ENCODE measurements around the gene CDK5RAP1.

GRCh38 chr20:33391722-33392415 lies 9.4 kb downstream of the CDK5RAP1 start:
- TF ChIP-seq CTCF (IDR thresholded peaks at IDR 0.05) (no peak), POLR2A (IDR thresholded peaks at IDR 0.05) (no peak)

Data from thyroid gland (tissue), 4 donors.